SK-N-SH (cell line): Measurements from ENCODE around the gene APOBEC3H.

Experiments used
- MAX ChIP-seq: IDR thresholded peaks from 2 replicates; pipeline ENCODE4 v1.4.0; 2012; ENCODE audit warnings: low read depth
- POLR2AphosphoS5 ChIP-seq: IDR thresholded peaks from 2 replicates; pipeline ENCODE4 v1.6.1; 2012; ENCODE audit warnings: low read depth, low read length
- REST ChIP-seq: IDR thresholded peaks from 2 replicates; pipeline ENCODE4 v1.6.1; 2012; ENCODE audit warnings: mild to moderate bottlenecking, low read depth, low read length, moderate library complexity
- TAF1 ChIP-seq: IDR thresholded peaks from 2 replicates; pipeline ENCODE4 v1.6.1; 2012; ENCODE audit warnings: low read depth, mild to moderate bottlenecking, low read length, moderate library complexity, borderline replicate concordance
- TF ChIP-seq, protein P1 (sequence below): fragments of 200-600 bp; sonication (generic); IDR thresholded peaks from 2 replicates; pipeline ENCODE4 v1.6.1; 2017; ENCODE audit warnings: antibody characterized with exemption, mild to moderate bottlenecking, moderate library complexity
- TF ChIP-seq, protein P2 (sequence below): fragments of 150-350 bp; IDR thresholded peaks from 2 replicates; pipeline ENCODE4 v1.6.1; 2017; ENCODE audit warnings: antibody characterized with exemption, low read length, low read depth, borderline replicate concordance

- no peak for TF ChIP-seq TAF1
- TF ChIP-seq, protein P1, sequence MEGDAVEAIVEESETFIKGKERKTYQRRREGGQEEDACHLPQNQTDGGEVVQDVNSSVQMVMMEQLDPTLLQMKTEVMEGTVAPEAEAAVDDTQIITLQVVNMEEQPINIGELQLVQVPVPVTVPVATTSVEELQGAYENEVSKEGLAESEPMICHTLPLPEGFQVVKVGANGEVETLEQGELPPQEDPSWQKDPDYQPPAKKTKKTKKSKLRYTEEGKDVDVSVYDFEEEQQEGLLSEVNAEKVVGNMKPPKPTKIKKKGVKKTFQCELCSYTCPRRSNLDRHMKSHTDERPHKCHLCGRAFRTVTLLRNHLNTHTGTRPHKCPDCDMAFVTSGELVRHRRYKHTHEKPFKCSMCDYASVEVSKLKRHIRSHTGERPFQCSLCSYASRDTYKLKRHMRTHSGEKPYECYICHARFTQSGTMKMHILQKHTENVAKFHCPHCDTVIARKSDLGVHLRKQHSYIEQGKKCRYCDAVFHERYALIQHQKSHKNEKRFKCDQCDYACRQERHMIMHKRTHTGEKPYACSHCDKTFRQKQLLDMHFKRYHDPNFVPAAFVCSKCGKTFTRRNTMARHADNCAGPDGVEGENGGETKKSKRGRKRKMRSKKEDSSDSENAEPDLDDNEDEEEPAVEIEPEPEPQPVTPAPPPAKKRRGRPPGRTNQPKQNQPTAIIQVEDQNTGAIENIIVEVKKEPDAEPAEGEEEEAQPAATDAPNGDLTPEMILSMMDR, result no peak
- TF ChIP-seq, protein P2, sequence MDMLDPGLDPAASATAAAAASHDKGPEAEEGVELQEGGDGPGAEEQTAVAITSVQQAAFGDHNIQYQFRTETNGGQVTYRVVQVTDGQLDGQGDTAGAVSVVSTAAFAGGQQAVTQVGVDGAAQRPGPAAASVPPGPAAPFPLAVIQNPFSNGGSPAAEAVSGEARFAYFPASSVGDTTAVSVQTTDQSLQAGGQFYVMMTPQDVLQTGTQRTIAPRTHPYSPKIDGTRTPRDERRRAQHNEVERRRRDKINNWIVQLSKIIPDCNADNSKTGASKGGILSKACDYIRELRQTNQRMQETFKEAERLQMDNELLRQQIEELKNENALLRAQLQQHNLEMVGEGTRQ, result no peak
- TF ChIP-seq REST, result no peak
- no peak for TF ChIP-seq POLR2AphosphoS5
- TF ChIP-seq MAX, result no peak
Measured at GRCh38 chr22:39120983-39121382, 23.9 kb downstream of the APOBEC3H start.
